Stimulated activated CD4-positive, alpha-beta T cell treated with anti-CD3 and anti-CD28 coated beads, Interleukin-2, amount 100 ng/mL, for 24 hours (primary cell): ENCODE results near the gene STK10.

Source experiments
- DNase-seq, 2 donors: peaks; one replicate each; pipeline ENCODE4 v3.0.0-alpha.2; 2020

Gene STK10

GRCh38 chr5:172188893-172189692 is 1.1 kb upstream of the STK10 start:
- no peak for DNase-seq

GRCh38 chr5:172187118-172188032 is 649 bp downstream of the STK10 start:
- peak; percentile 72 to 76 for DNase-seq

- DNase-seq: no peak
Observed at GRCh38 chr5:172186114-172186695, 1.8 kb downstream of the STK10 start.

GRCh38 chr5:172185096-172185461 is 2.9 kb downstream of the STK10 start:
- DNase-seq: no peak

- no peak for DNase-seq
Observed at GRCh38 chr5:172183881-172184280, 4.1 kb downstream of the STK10 start.

- DNase-seq: no peak
Observed at GRCh38 chr5:172182291-172182690, 5.7 kb downstream of the STK10 start.

GRCh38 chr5:172180936-172181335 is 7.1 kb downstream of the STK10 start:
- DNase-seq: no peak

GRCh38 chr5:172178991-172179989 is 8.7 kb downstream of the STK10 start:
- peak; percentile 44 to 55 for DNase-seq

- peak in 1 of 2 donors; percentile 39 for DNase-seq
Observed at GRCh38 chr5:172178301-172178987, 9.6 kb downstream of the STK10 start.

GRCh38 chr5:172177176-172177575 is 10.8 kb downstream of the STK10 start:
- DNase-seq: no peak

GRCh38 chr5:172175263-172175719 is 12.7 kb downstream of the STK10 start:
- peak; percentile 87 to 89 for DNase-seq

GRCh38 chr5:172173564-172174153 is 14.4 kb downstream of the STK10 start:
- peak; percentile 79 to 83 for DNase-seq

GRCh38 chr5:172172912-172173563 is 15.0 kb downstream of the STK10 start:
- no peak for DNase-seq

GRCh38 chr5:172171118-172171517 is 16.9 kb downstream of the STK10 start:
- DNase-seq: no peak

GRCh38 chr5:172170251-172170701 is 17.7 kb downstream of the STK10 start:
- DNase-seq: no peak

- DNase-seq: no peak
Observed at GRCh38 chr5:172169216-172169615, 18.8 kb downstream of the STK10 start.

- DNase-seq: no peak
Observed at GRCh38 chr5:172168311-172168710, 19.7 kb downstream of the STK10 start.

- DNase-seq: no peak
Observed at GRCh38 chr5:172167895-172168294, 20.1 kb downstream of the STK10 start.

GRCh38 chr5:172166030-172166826 is 21.8 kb downstream of the STK10 start:
- no peak for DNase-seq

GRCh38 chr5:172165465-172165864 is 22.6 kb downstream of the STK10 start:
- no peak for DNase-seq
